Measurements from ENCODE around the gene ATP6V0C. TPM values are rescaled to one million over a fixed set of nuclear protein-coding genes. Genes with fewer than 3 reads are reported as not detected.

ATP6V0C gene
- polyA plus RNA-seq (2013) = 722 and 724 TPM in 2 replicates

GRCh38 chr16:2513405-2514332, at the start of gene ATP6V0C:
Gene ATP6V0C, plus strand, starts transcription at chr16:2513952. Its CDS starts 152 bp downstream, at chr16:2514104.
- WGBS (ENCODE audit: extremely low coverage, insufficient coverage, insufficient read length) = no CpG with 5 or more reads among the region's 122 CpGs
- peak within 1 kb of the TSS; percentile 98 for H3K4ac ChIP-seq (ENCODE audit: low read depth, low read length)
- peaks cover 43% of the 10 kb centered on the region for H3K79me2 ChIP-seq (ENCODE audit: control insufficient read depth, insufficient read depth, low read length, poor library complexity)
- H3K4me2 ChIP-seq (ENCODE audit: low read length) = peak within 1 kb of the TSS; percentile 89
- H3K18ac ChIP-seq (ENCODE audit: low read length) = peak within 1 kb of the TSS; percentile 92
- peak within 1 kb of the TSS; percentile 92 for H3K9ac ChIP-seq (ENCODE audit: low read length)
- H3K4me3 ChIP-seq (ENCODE audit: low read depth, low read length) = peak within 1 kb of the TSS; percentile 99
- H4K91ac ChIP-seq (ENCODE audit: low read depth, low read length) = peak within 1 kb of the TSS; percentile 99
- H4K8ac ChIP-seq (ENCODE audit: low read depth, low read length) = peak within 1 kb of the TSS; percentile 90
- H4K12ac ChIP-seq (ENCODE audit: low read depth, low read length) = peak within 1 kb of the TSS; percentile 65
- H3K27ac ChIP-seq (ENCODE audit: low read depth, low read length) = peak within 1 kb of the TSS; percentile 91
- peak within 1 kb of the TSS; percentile 86 for H2AK5ac ChIP-seq (ENCODE audit: low read length)
- H3K14ac ChIP-seq (ENCODE audit: low read length) = peak within 1 kb of the TSS; percentile 95
- H3K36me3 ChIP-seq (ENCODE audit: control insufficient read depth in 1 of 2, insufficient read depth in 2 of 2, low read length in 2 of 2) = peaks cover 10 to 13% of the 10 kb centered on the region in 2 experiments
- H3K9me3 ChIP-seq (ENCODE audit: insufficient read depth, low read depth, low read length) = peaks cover 3% of the 10 kb centered on the region
- H2BK5ac ChIP-seq (ENCODE audit: low read depth, low read length, poor library complexity) = peak within 1 kb of the TSS; percentile 93
- peak within 1 kb of the TSS; percentile 35 for H2AFZ ChIP-seq (ENCODE audit: insufficient read depth, low read length, poor library complexity)
- peaks cover 13% of the 10 kb centered on the region for H3K79me1 ChIP-seq (ENCODE audit: low read length)
- H3K4me1 ChIP-seq (ENCODE audit: control insufficient read depth in 1 of 2, insufficient read depth in 2 of 2, low read length in 2 of 2) = peaks cover 21 to 34% of the 10 kb centered on the region in 2 experiments
- H3K27me3 ChIP-seq (ENCODE audit: insufficient read depth, low read length) = no peaks in the 10 kb centered on the region
- peak within 1 kb of the TSS; percentile 92 for H2BK120ac ChIP-seq (ENCODE audit: insufficient read depth, low read length, poor library complexity)
- no peak within 1 kb of the TSS for H2BK12ac ChIP-seq (ENCODE audit: low read length)
- H3K23ac ChIP-seq (ENCODE audit: low read length) = no peak within 1 kb of the TSS
- peak; percentile 86 to 94 for DNase-seq

DNA sequence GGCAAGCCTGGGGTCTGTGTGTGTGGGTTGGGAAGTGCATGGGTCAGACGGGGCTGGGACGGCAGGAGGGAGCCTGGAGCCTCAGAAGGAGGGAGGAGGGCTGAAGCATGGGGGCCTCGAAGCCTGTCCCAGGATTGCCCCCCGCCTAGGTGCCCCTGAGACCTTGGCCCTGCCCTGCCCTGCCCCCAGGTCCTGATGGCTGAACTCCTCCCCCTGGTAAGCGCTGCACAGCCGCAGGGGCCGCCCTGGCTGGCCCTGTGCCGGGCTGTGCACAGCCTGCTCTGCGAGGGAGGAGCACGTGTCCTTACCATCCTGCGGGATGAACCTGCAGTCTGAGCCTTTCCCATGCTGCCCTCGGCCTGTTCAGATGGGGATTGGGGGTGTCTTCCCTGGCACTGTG, 49.4 kb upstream of the ATP6V0C start:
- no CpG with 5 or more reads among the region's 12 CpGs for WGBS (ENCODE audit: extremely low coverage, insufficient coverage, insufficient read length)
- peaks cover 17 to 31% of the 10 kb centered on the region in 2 experiments for H3K4me1 ChIP-seq (ENCODE audit: control insufficient read depth in 1 of 2, insufficient read depth in 2 of 2, low read length in 2 of 2)
- H2BK5ac ChIP-seq (ENCODE audit: low read depth, low read length, poor library complexity) = no peak overlapping the region
- H3K9ac ChIP-seq (ENCODE audit: low read length) = no peak overlapping the region
- H2BK12ac ChIP-seq (ENCODE audit: low read length) = no peak overlapping the region
- no peak for DNase-seq
- H4K91ac ChIP-seq (ENCODE audit: low read depth, low read length) = no peak overlapping the region
- peaks cover 2 to 9% of the 10 kb centered on the region in 2 experiments for H3K36me3 ChIP-seq (ENCODE audit: control insufficient read depth in 1 of 2, insufficient read depth in 2 of 2, low read length in 2 of 2)
- peaks cover 11% of the 10 kb centered on the region for H3K79me1 ChIP-seq (ENCODE audit: low read length)
- H2AK5ac ChIP-seq (ENCODE audit: low read length) = no peak overlapping the region
- peaks cover 15% of the 10 kb centered on the region for H3K27me3 ChIP-seq (ENCODE audit: insufficient read depth, low read length)
- H3K18ac ChIP-seq (ENCODE audit: low read length) = no peak overlapping the region
- no peak overlapping the region for H4K8ac ChIP-seq (ENCODE audit: low read depth, low read length)
- H4K12ac ChIP-seq (ENCODE audit: low read depth, low read length) = no peak overlapping the region
- H3K79me2 ChIP-seq (ENCODE audit: control insufficient read depth, insufficient read depth, low read length, poor library complexity) = peaks cover 5% of the 10 kb centered on the region
- H3K14ac ChIP-seq (ENCODE audit: low read length) = no peak overlapping the region
- H3K23ac ChIP-seq (ENCODE audit: low read length) = no peak overlapping the region
- H3K4me2 ChIP-seq (ENCODE audit: low read length) = no peak overlapping the region
- no peak overlapping the region for H2BK120ac ChIP-seq (ENCODE audit: insufficient read depth, low read length, poor library complexity)
- H3K9me3 ChIP-seq (ENCODE audit: insufficient read depth, low read depth, low read length) = peaks cover 1% of the 10 kb centered on the region
- H3K27ac ChIP-seq (ENCODE audit: low read depth, low read length) = no peak overlapping the region
- no peak overlapping the region for H3K4ac ChIP-seq (ENCODE audit: low read depth, low read length)
- H3K4me3 ChIP-seq (ENCODE audit: low read depth, low read length) = no peak overlapping the region
- no peak overlapping the region for H2AFZ ChIP-seq (ENCODE audit: insufficient read depth, low read length, poor library complexity)

GRCh38 chr16:2465653-2466415, 47.9 kb upstream of the ATP6V0C start:
- no peak overlapping the region for H3K4me2 ChIP-seq (ENCODE audit: low read length)
- H2BK12ac ChIP-seq (ENCODE audit: low read length) = no peak overlapping the region
- no peak overlapping the region for H2BK5ac ChIP-seq (ENCODE audit: low read depth, low read length, poor library complexity)
- no CpG with 5 or more reads among the region's 12 CpGs for WGBS (ENCODE audit: extremely low coverage, insufficient coverage, insufficient read length)
- no peak overlapping the region for H3K27ac ChIP-seq (ENCODE audit: low read depth, low read length)
- H3K4ac ChIP-seq (ENCODE audit: low read depth, low read length) = no peak overlapping the region
- H2AK5ac ChIP-seq (ENCODE audit: low read length) = no peak overlapping the region
- H3K23ac ChIP-seq (ENCODE audit: low read length) = no peak overlapping the region
- no peak overlapping the region for H4K12ac ChIP-seq (ENCODE audit: low read depth, low read length)
- H3K27me3 ChIP-seq (ENCODE audit: insufficient read depth, low read length) = peaks cover 28% of the 10 kb centered on the region
- no peak overlapping the region for H3K4me3 ChIP-seq (ENCODE audit: low read depth, low read length)
- H3K14ac ChIP-seq (ENCODE audit: low read length) = no peak overlapping the region
- no peak overlapping the region for H4K91ac ChIP-seq (ENCODE audit: low read depth, low read length)
- DNase-seq = peak; percentile 78 to 85
- no peak overlapping the region for H2BK120ac ChIP-seq (ENCODE audit: insufficient read depth, low read length, poor library complexity)
- peaks cover 2 to 9% of the 10 kb centered on the region in 2 experiments for H3K36me3 ChIP-seq (ENCODE audit: control insufficient read depth in 1 of 2, insufficient read depth in 2 of 2, low read length in 2 of 2)
- H3K18ac ChIP-seq (ENCODE audit: low read length) = no peak overlapping the region
- peaks cover 3% of the 10 kb centered on the region for H3K79me1 ChIP-seq (ENCODE audit: low read length)
- H4K8ac ChIP-seq (ENCODE audit: low read depth, low read length) = no peak overlapping the region
- no peak overlapping the region for H2AFZ ChIP-seq (ENCODE audit: insufficient read depth, low read length, poor library complexity)
- H3K4me1 ChIP-seq (ENCODE audit: control insufficient read depth in 1 of 2, insufficient read depth in 2 of 2, low read length in 2 of 2) = peaks cover 11 to 22% of the 10 kb centered on the region in 2 experiments
- no peak overlapping the region for H3K9ac ChIP-seq (ENCODE audit: low read length)
- peaks cover 3% of the 10 kb centered on the region for H3K9me3 ChIP-seq (ENCODE audit: insufficient read depth, low read depth, low read length)
- H3K79me2 ChIP-seq (ENCODE audit: control insufficient read depth, insufficient read depth, low read length, poor library complexity) = peaks cover 3% of the 10 kb centered on the region

GRCh38 chr16:2466667-2467527, 46.9 kb upstream of the ATP6V0C start:
- peaks cover 35% of the 10 kb centered on the region for H3K27me3 ChIP-seq (ENCODE audit: insufficient read depth, low read length)
- H3K36me3 ChIP-seq (ENCODE audit: control insufficient read depth in 1 of 2, insufficient read depth in 2 of 2, low read length in 2 of 2) = peaks cover 2 to 9% of the 10 kb centered on the region in 2 experiments
- no peak overlapping the region for H3K4ac ChIP-seq (ENCODE audit: low read depth, low read length)
- no peak overlapping the region for H2BK120ac ChIP-seq (ENCODE audit: insufficient read depth, low read length, poor library complexity)
- H3K4me3 ChIP-seq (ENCODE audit: low read depth, low read length) = no peak overlapping the region
- H4K91ac ChIP-seq (ENCODE audit: low read depth, low read length) = no peak overlapping the region
- H2AFZ ChIP-seq (ENCODE audit: insufficient read depth, low read length, poor library complexity) = no peak overlapping the region
- H3K4me1 ChIP-seq (ENCODE audit: control insufficient read depth in 1 of 2, insufficient read depth in 2 of 2, low read length in 2 of 2) = peaks cover 16 to 25% of the 10 kb centered on the region in 2 experiments
- no peak overlapping the region for H2BK5ac ChIP-seq (ENCODE audit: low read depth, low read length, poor library complexity)
- no peak for DNase-seq
- H2AK5ac ChIP-seq (ENCODE audit: low read length) = no peak overlapping the region
- H4K8ac ChIP-seq (ENCODE audit: low read depth, low read length) = no peak overlapping the region
- H3K79me1 ChIP-seq (ENCODE audit: low read length) = peaks cover 3% of the 10 kb centered on the region
- H3K18ac ChIP-seq (ENCODE audit: low read length) = no peak overlapping the region
- H3K9me3 ChIP-seq (ENCODE audit: insufficient read depth, low read depth, low read length) = peaks cover 3% of the 10 kb centered on the region
- no peak overlapping the region for H3K14ac ChIP-seq (ENCODE audit: low read length)
- H3K79me2 ChIP-seq (ENCODE audit: control insufficient read depth, insufficient read depth, low read length, poor library complexity) = peaks cover 3% of the 10 kb centered on the region
- H4K12ac ChIP-seq (ENCODE audit: low read depth, low read length) = no peak overlapping the region
- H3K23ac ChIP-seq (ENCODE audit: low read length) = no peak overlapping the region
- no peak overlapping the region for H3K4me2 ChIP-seq (ENCODE audit: low read length)
- no peak overlapping the region for H3K9ac ChIP-seq (ENCODE audit: low read length)
- H2BK12ac ChIP-seq (ENCODE audit: low read length) = no peak overlapping the region
- no CpG with 5 or more reads among the region's 29 CpGs for WGBS (ENCODE audit: extremely low coverage, insufficient coverage, insufficient read length)
- H3K27ac ChIP-seq (ENCODE audit: low read depth, low read length) = no peak overlapping the region

All from trophoblast cell (in vitro differentiated cells and primary cell).